IMR-90 (cell line): ENCODE measurements around the gene PIEZO2. TPM values are rescaled to one million over a fixed set of nuclear protein-coding genes. Genes with fewer than 3 reads are reported as not detected.

Experiments used
- ATAC-seq: fragments of 200-7000 bp; cut with Tn5 transposase; 2 replicates; pipeline ENCODE4 v1.9.1; 2020; ENCODE audit warnings: low read depth, mild to moderate bottlenecking, moderate library complexity
- BruUV-seq: library from RNA; stranded (reverse); fragments of 400-500 nt; replicated peaks from 2 replicates; lab custom pipeline; 2021; lab: Mats Ljungman, UMichigan
- CTCF ChIA-PET: fragments of 300-600 bp; formaldehyde crosslinking; extraction: SDS; loops from one replicate; lab custom pipeline; 2021; ENCODE audit warnings: antibody characterized with exemption; lab: Yijun Ruan, JAX
- POLR2A ChIA-PET: fragments of 300-600 bp; sonication (Branson Sonifier 250); formaldehyde crosslinking; loops from one replicate; lab custom pipeline; 2022; ENCODE audit warnings: antibody characterized with exemption; ENCODE audit not compliant: unreplicated experiment; lab: Charles Lee
- DNase-seq: peaks from one replicate; pipeline ENCODE4 v3.0.0; 2013
- H2AFZ ChIP-seq: replicated peaks from 2 replicates; pipeline ENCODE3; 2013; ENCODE audit warnings: low read length, mild to moderate bottlenecking; ENCODE audit not compliant: poor library complexity
- H2AK5ac ChIP-seq: 2 replicates; pipeline ENCODE4 v1.6.1; 2013; ENCODE audit warnings: low read depth, low read length, inconsistent platforms
- H2AK9ac ChIP-seq: replicated peaks from 2 replicates; pipeline ENCODE3; 2013; ENCODE audit warnings: mild to moderate bottlenecking, low read depth, low read length, moderate library complexity; ENCODE audit not compliant: poor library complexity
- H2BK120ac ChIP-seq: 2 replicates; pipeline ENCODE4 v1.6.1; 2013; ENCODE audit warnings: low read depth, low read length, inconsistent platforms
- H2BK15ac ChIP-seq: 3 replicates; pipeline ENCODE4 v1.6.1; 2013; ENCODE audit warnings: low read depth, low read length, inconsistent platforms
- H2BK20ac ChIP-seq: 2 replicates; pipeline ENCODE4 v1.6.1; 2013; ENCODE audit warnings: low read depth, mild to moderate bottlenecking, inconsistent platforms, low read length, moderate library complexity
- H2BK5ac ChIP-seq: 2 replicates; pipeline ENCODE4 v1.6.1; 2013; ENCODE audit warnings: mild to moderate bottlenecking, low read depth, low read length, inconsistent platforms; ENCODE audit not compliant: poor library complexity, severe bottlenecking
- H3K14ac ChIP-seq: replicated peaks from 2 replicates; pipeline ENCODE4 v1.6.1; 2013; ENCODE audit warnings: low read depth, low read length, inconsistent platforms
- H3K18ac ChIP-seq: 2 replicates; pipeline ENCODE4 v1.6.1; 2013; ENCODE audit warnings: low read depth, low read length, control low read depth
- H3K23ac ChIP-seq: 2 replicates; pipeline ENCODE4 v1.6.1; 2013; ENCODE audit warnings: low read depth, low read length, inconsistent platforms
- H3K27ac ChIP-seq: 2 replicates; pipeline ENCODE4 v1.5.1; 2013; ENCODE audit warnings: mild to moderate bottlenecking, control low read depth, low read length; ENCODE audit not compliant: insufficient read depth
- H3K27me3 ChIP-seq: 2 replicates; pipeline ENCODE4 v1.6.1; 2013; ENCODE audit warnings: low read length; ENCODE audit not compliant: control insufficient read depth, insufficient read depth
- H3K36me3 ChIP-seq: 2 replicates; pipeline ENCODE4 v1.6.1; 2013; ENCODE audit warnings: low read length, mixed read lengths; ENCODE audit not compliant: control insufficient read depth, insufficient read depth
- H3K4ac ChIP-seq: 2 replicates; pipeline ENCODE4 v1.6.1; 2013; ENCODE audit warnings: low read depth, low read length, inconsistent platforms
- H3K4me1 ChIP-seq: 2 replicates; pipeline ENCODE4 v1.6.1; 2013; ENCODE audit warnings: low read length, mixed read lengths; ENCODE audit not compliant: control insufficient read depth, insufficient read depth
- H3K4me2 ChIP-seq: 2 replicates; pipeline ENCODE4 v1.6.1; 2013; ENCODE audit warnings: low read depth, mild to moderate bottlenecking, control low read depth, low read length, moderate library complexity
- H3K4me3 ChIP-seq: 2 replicates; pipeline ENCODE4 v1.5.1; 2013; ENCODE audit warnings: low read depth, mild to moderate bottlenecking, control low read depth, low read length, moderate library complexity; ENCODE audit not compliant: insufficient read depth
- H3K56ac ChIP-seq: 2 replicates; pipeline ENCODE4 v1.6.1; 2013; ENCODE audit warnings: low read length, inconsistent platforms; ENCODE audit not compliant: insufficient read depth; ENCODE audit errors: extremely low read depth
- H3K79me1 ChIP-seq, 2 experiments: 2 replicates each; pipeline ENCODE4 v1.6.1; 2013; ENCODE audit warnings: low read length in 2 of 2, inconsistent platforms in 1 of 2, low read depth in 1 of 2
- H3K9ac ChIP-seq: 2 replicates; pipeline ENCODE4 v1.6.1; 2013; ENCODE audit warnings: low read depth, low read length, control low read depth
- H3K9me1 ChIP-seq: 2 replicates; pipeline ENCODE4 v1.6.1; 2013; ENCODE audit warnings: low read length, inconsistent platforms; ENCODE audit not compliant: insufficient read depth
- H3K9me3 ChIP-seq: 2 replicates; pipeline ENCODE4 v1.6.1; 2013; ENCODE audit warnings: low read length; ENCODE audit not compliant: control insufficient read depth, insufficient read depth
- H4K20me1 ChIP-seq: 2 replicates; pipeline ENCODE4 v1.6.1; 2013; ENCODE audit warnings: low read length, inconsistent platforms; ENCODE audit not compliant: insufficient read depth
- H4K5ac ChIP-seq: 2 replicates; pipeline ENCODE4 v1.6.1; 2013; ENCODE audit warnings: mild to moderate bottlenecking, low read depth, low read length, control low read depth
- H4K8ac ChIP-seq, 2 experiments: 2 replicates each; pipeline ENCODE4 v1.6.1; 2013; ENCODE audit warnings: low read depth in 2 of 2, low read length in 2 of 2, control low read depth in 1 of 2, inconsistent platforms in 1 of 2
- H4K91ac ChIP-seq: 2 replicates; pipeline ENCODE4 v1.6.1; 2013; ENCODE audit warnings: low read depth, low read length, inconsistent platforms; ENCODE audit not compliant: insufficient read depth
- BHLHE40 ChIP-seq: fragments of 150-350 bp; IDR thresholded peaks from 2 replicates; pipeline ENCODE4 v1.6.1; 2016; ENCODE audit warnings: mild to moderate bottlenecking, low read depth, low read length
- CHD1 ChIP-seq: IDR thresholded peaks from 2 replicates; pipeline ENCODE4 v1.6.1; 2012; ENCODE audit warnings: low read depth, low read length, improper control_type of control experiment
- MAFK ChIP-seq: IDR thresholded peaks from 2 replicates; pipeline ENCODE4 v1.6.1; 2012; ENCODE audit warnings: low read depth, low read length, improper control_type of control experiment
- MAZ ChIP-seq: IDR thresholded peaks from 2 replicates; pipeline ENCODE4 v1.6.1; 2012; ENCODE audit warnings: low read depth, mild to moderate bottlenecking, low read length, improper control_type of control experiment, moderate library complexity, borderline replicate concordance
- MXI1 ChIP-seq: IDR thresholded peaks from 2 replicates; pipeline ENCODE4 v1.6.1; 2012; ENCODE audit warnings: low read depth, mild to moderate bottlenecking, low read length, moderate library complexity, borderline replicate concordance
- NFE2L2 ChIP-seq: fragments of 150-350 bp; IDR thresholded peaks from 2 replicates; pipeline ENCODE4 v1.6.1; 2016; ENCODE audit warnings: low read depth, mild to moderate bottlenecking, low read length
- POLR2A ChIP-seq: IDR thresholded peaks from 2 replicates; pipeline ENCODE4 v1.6.1; 2012; ENCODE audit warnings: mild to moderate bottlenecking, low read depth, low read length
- RAD21 ChIP-seq: IDR thresholded peaks from 2 replicates; pipeline ENCODE4 v1.6.1; 2012; ENCODE audit warnings: low read length, improper control_type of control experiment
- RCOR1 ChIP-seq: IDR thresholded peaks from 2 replicates; pipeline ENCODE4 v1.6.1; 2012; ENCODE audit warnings: mild to moderate bottlenecking, low read length, improper control_type of control experiment; ENCODE audit not compliant: insufficient replicate concordance
- RFX5 ChIP-seq: IDR thresholded peaks from 2 replicates; pipeline ENCODE4 v1.8.0; 2012; ENCODE audit warnings: low read depth, mild to moderate bottlenecking, low read length, moderate library complexity
- SMC3 ChIP-seq: fragments of 150-350 bp; IDR thresholded peaks from 2 replicates; pipeline ENCODE4 v1.6.1; 2016; ENCODE audit warnings: low read depth, mild to moderate bottlenecking, antibody characterized with exemption, low read length, moderate library complexity
- WGBS, 2 experiments: methylation state at CpG; one replicate each; pipeline versions ENCODE4 v1.1.5 to v1.1.7; 2013; ENCODE audit warnings: missing lambda C conversion rate in 2 of 2; ENCODE audit not compliant: insufficient read length in 1 of 2; ENCODE audit errors: extremely low coverage in 2 of 2; 5-methylcytosine and 5-hydroxymethylcytosine counted together
- dilution Hi-C: fragments of 300-500 bp; cut with HindIII; formaldehyde crosslinking; loops from one replicate; pipeline ENCODE4 v1.14.3; 2018; ENCODE audit warnings: low sequenced_read_pairs; ENCODE audit not compliant: unreplicated experiment
- in situ Hi-C: fragments of 300-500 bp; cut with MboI; formaldehyde crosslinking; loops from 3 replicates; pipeline ENCODE4 v1.14.3; 2019; ENCODE audit warnings: low sequenced_read_pairs, inconsistent platforms, mixed read lengths
- intact Hi-C: fragments of 100-400 bp; cut with micrococcal nuclease; formaldehyde crosslinking; loops from 2 replicates; pipeline ENCODE4 v1.10.0; 2022
- polyA plus RNA-seq, 3 experiments: library from polyadenylated mRNA; depleted of rRNA; stranded (reverse); fragments of >200 nt; gene quantifications; 2 replicates each; pipeline ENCODE4 v1.2.3, GENCODE V29; 2012; ENCODE audit warnings: low replicate concordance in 1 of 3
- total RNA-seq: library from RNA; depleted of rRNA; stranded (reverse); fragments of >200 nt; gene quantifications from 2 replicates; pipeline ENCODE4 v1.2.3, GENCODE V29; 2012
- TF ChIP-seq, protein P1 (sequence below): fragments of 150-350 bp; IDR thresholded peaks from 2 replicates; pipeline ENCODE4 v1.6.1; 2017; ENCODE audit warnings: mild to moderate bottlenecking, antibody characterized with exemption, low read length, low read depth
- TF ChIP-seq, protein P2 (sequence below): fragments of 150-350 bp; IDR thresholded peaks from 2 replicates; pipeline ENCODE4 v1.6.1; 2016; ENCODE audit warnings: low read depth, mild to moderate bottlenecking, low read length, moderate library complexity, borderline replicate concordance

The PIEZO2 gene
- total and polyA plus RNA-seq, 2 of the 4 experiments (the other 2 are of a cell fraction), result 2.4 to 4.1 TPM

DNA sequence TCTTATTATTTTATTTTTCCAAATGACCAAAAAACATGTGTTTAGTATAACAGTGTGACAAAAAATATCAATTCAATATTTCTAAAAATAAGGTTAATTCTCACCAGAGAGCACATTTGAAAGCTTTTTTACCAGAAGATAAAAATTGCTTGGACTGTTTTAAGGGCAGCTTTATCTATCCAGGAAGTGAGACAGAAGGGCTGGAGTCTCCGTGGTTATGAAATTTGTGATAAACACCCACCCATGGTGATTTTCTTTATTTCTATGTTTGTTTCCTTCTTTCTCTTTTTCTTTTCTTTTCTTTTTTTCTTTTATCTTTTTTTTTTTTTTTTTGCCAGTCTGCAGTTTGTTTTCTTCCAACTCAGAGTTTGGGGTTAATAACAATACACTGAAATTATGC, 298.5 kb downstream of the PIEZO2 start:
- no peak overlapping the region for H3K14ac ChIP-seq
- no peak overlapping the region for H4K91ac ChIP-seq
- H2BK15ac ChIP-seq, result no peak overlapping the region
- no peaks in the 10 kb centered on the region for H3K36me3 ChIP-seq
- H3K9ac ChIP-seq, result no peak overlapping the region
- dilution Hi-C loops (no loop called here), in situ Hi-C loops (loop anchor here (5.0 to 10.0 kb wide), 3 partner anchors 191 to 704 kb away; no protein-coding TSS in a partner anchor), intact Hi-C loops (loop anchor here (1.0 to 5.0 kb wide), 4 partner anchors 64 to 461 kb away; no protein-coding TSS in a partner anchor)
- TF ChIP-seq MAZ (no peak), CHD1 (no peak), MAFK (no peak), POLR2A (no peak), RCOR1 (no peak), SMC3 (no peak), RFX5 (no peak), RAD21 (no peak), NFE2L2 (no peak), BHLHE40 (no peak), MXI1 (no peak)
- TF ChIP-seq, protein P1, sequence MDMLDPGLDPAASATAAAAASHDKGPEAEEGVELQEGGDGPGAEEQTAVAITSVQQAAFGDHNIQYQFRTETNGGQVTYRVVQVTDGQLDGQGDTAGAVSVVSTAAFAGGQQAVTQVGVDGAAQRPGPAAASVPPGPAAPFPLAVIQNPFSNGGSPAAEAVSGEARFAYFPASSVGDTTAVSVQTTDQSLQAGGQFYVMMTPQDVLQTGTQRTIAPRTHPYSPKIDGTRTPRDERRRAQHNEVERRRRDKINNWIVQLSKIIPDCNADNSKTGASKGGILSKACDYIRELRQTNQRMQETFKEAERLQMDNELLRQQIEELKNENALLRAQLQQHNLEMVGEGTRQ, result no peak
- TF ChIP-seq, protein P2, sequence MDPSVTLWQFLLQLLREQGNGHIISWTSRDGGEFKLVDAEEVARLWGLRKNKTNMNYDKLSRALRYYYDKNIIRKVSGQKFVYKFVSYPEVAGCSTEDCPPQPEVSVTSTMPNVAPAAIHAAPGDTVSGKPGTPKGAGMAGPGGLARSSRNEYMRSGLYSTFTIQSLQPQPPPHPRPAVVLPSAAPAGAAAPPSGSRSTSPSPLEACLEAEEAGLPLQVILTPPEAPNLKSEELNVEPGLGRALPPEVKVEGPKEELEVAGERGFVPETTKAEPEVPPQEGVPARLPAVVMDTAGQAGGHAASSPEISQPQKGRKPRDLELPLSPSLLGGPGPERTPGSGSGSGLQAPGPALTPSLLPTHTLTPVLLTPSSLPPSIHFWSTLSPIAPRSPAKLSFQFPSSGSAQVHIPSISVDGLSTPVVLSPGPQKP, result no peak
- H2AK9ac ChIP-seq, result no peak overlapping the region
- H2BK120ac ChIP-seq, result no peak overlapping the region
- H3K9me1 ChIP-seq, result no peaks in the 10 kb centered on the region; the same call in 1 of the 2 replicates
- H3K9me3 ChIP-seq, result no peaks in the 10 kb centered on the region
- H3K27ac ChIP-seq, result no peak overlapping the region
- H2BK5ac ChIP-seq, result no peak overlapping the region
- H4K8ac ChIP-seq, result no peak overlapping the region
- POLR2A ChIA-PET, result no interaction called here
- H3K4ac ChIP-seq, result no peak overlapping the region
- H3K4me3 ChIP-seq, result no peak overlapping the region
- peaks cover 2% of the 10 kb centered on the region; the same call in 1 of the 2 replicates for H3K4me1 ChIP-seq
- no peaks in the 10 kb centered on the region for H3K27me3 ChIP-seq
- CTCF ChIA-PET, result interaction anchor here (0.6 to 2.8 kb wide), 11 partner anchors 14 to 702 kb away, joined by 3 to 19 read pairs (median 3); no protein-coding TSS in a partner anchor
- ATAC-seq, result no peak
- H3K4me2 ChIP-seq, result no peak overlapping the region
- no peak overlapping the region for H4K5ac ChIP-seq
- H3K79me1 ChIP-seq, result no peaks in the 10 kb centered on the region
- H3K23ac ChIP-seq, result no peak overlapping the region
- no peaks in the 10 kb centered on the region for H4K20me1 ChIP-seq
- no peak overlapping the region for H3K56ac ChIP-seq
- BruUV-seq, result no TSS peak
- DNase-seq, result no peak
- whole genome bisulfite sequencing, 2 experiments, result no CpG with 5 or more reads among the region's 1 CpG
- no peak overlapping the region for H2AK5ac ChIP-seq
- no peak overlapping the region for H3K18ac ChIP-seq
- no peak overlapping the region for H2BK20ac ChIP-seq
- H2AFZ ChIP-seq, result no peak overlapping the region
